ENCODE results near the gene OSTM1.
"Not testable (repeated sequence)": the region's sequence is repeated elsewhere in the genome, so short reads cannot be mapped to it uniquely, and the experiment has no call there.

OSTM1 gene

DNA sequence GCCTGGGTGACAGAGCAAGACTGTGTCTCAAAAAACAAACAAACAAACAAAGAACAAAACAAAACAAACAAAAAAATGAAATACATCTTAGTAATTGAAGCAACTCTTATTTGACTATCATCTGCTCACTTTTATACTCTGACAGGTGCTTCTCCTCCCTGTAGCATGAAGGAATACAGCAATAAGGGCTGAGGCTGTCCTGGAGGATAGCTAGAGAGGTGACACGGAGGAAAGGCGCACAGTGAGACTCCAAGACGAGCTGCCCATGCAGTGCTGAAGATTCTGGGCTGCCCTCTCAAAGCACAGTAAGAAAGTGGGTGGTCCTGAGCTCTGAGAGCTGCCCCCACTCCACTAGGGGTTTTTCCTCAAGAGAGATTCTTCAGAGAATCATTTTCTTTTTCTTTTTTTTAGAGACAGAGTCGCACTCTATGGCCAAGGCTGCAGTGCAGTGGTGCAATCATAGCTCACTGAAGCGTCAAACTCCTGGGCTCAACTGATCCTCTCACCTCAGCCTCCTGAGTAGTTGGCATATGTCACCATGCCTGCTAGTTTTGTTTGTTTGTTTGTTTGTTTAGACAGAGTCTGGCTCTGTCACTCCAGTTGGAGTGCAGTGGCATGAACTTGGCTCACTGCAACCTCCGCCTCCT, 50.0 kb downstream of the OSTM1 start:
- Histone ChIP-seq H4K20me1 (ENCODE audit: control insufficient read depth, insufficient read depth, low read depth, low read length) (no peaks in the 10 kb centered on the region), H3K9me2 (replicated peaks; ENCODE audit: control insufficient read depth, low read length) (no peaks in the 10 kb centered on the region), H3K27me3 (ENCODE audit: control insufficient read depth, low read length) (no peaks in the 10 kb centered on the region), H3K79me2 (ENCODE audit: control insufficient read depth, low read length) (no peaks in the 10 kb centered on the region), H3K27ac (ENCODE audit: low read depth, low read length) (no peak overlapping the region), H3K36me3 (ENCODE audit: control insufficient read depth, low read length) (no peaks in the 10 kb centered on the region), H3K4me3 (ENCODE audit: low read length) (no peak overlapping the region), H3K9me3 (ENCODE audit: control insufficient read depth, insufficient read depth, low read length) (no peaks in the 10 kb centered on the region), H3K4me1 (ENCODE audit: control insufficient read depth, low read length) (no peaks in the 10 kb centered on the region), H3F3A (ENCODE audit: control insufficient read depth, insufficient read depth) (no peaks in the 10 kb centered on the region), H3K4me2 (ENCODE audit: low read length) (no peak overlapping the region)
- TF ChIP-seq EZH2phosphoT487 (IDR thresholded peaks at IDR 0.05; ENCODE audit: borderline replicate concordance, low read length): no peak
- TF ChIP-seq, protein P1, sequence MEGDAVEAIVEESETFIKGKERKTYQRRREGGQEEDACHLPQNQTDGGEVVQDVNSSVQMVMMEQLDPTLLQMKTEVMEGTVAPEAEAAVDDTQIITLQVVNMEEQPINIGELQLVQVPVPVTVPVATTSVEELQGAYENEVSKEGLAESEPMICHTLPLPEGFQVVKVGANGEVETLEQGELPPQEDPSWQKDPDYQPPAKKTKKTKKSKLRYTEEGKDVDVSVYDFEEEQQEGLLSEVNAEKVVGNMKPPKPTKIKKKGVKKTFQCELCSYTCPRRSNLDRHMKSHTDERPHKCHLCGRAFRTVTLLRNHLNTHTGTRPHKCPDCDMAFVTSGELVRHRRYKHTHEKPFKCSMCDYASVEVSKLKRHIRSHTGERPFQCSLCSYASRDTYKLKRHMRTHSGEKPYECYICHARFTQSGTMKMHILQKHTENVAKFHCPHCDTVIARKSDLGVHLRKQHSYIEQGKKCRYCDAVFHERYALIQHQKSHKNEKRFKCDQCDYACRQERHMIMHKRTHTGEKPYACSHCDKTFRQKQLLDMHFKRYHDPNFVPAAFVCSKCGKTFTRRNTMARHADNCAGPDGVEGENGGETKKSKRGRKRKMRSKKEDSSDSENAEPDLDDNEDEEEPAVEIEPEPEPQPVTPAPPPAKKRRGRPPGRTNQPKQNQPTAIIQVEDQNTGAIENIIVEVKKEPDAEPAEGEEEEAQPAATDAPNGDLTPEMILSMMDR (IDR thresholded peaks at IDR 0.05; ENCODE audit: low read depth, low read length, poor library complexity, severe bottlenecking): no peak

- Histone ChIP-seq H3K79me2 (ENCODE audit: control insufficient read depth, low read length) (no peaks in the 10 kb centered on the region), H3K27ac (ENCODE audit: low read depth, low read length) (no peak overlapping the region), H3K9me2 (replicated peaks; ENCODE audit: control insufficient read depth, low read length) (no peaks in the 10 kb centered on the region), H3K36me3 (ENCODE audit: control insufficient read depth, low read length) (no peaks in the 10 kb centered on the region), H4K20me1 (ENCODE audit: control insufficient read depth, insufficient read depth, low read depth, low read length) (no peaks in the 10 kb centered on the region), H3K4me2 (ENCODE audit: low read length) (no peak overlapping the region), H3K9me3 (ENCODE audit: control insufficient read depth, insufficient read depth, low read length) (0 out of 2 replicates have a peak, but pooled peaks cover 4% of the 10 kb centered on the region), H3K4me3 (ENCODE audit: low read length) (no peak overlapping the region), H3F3A (ENCODE audit: control insufficient read depth, insufficient read depth) (no peaks in the 10 kb centered on the region), H3K4me1 (ENCODE audit: control insufficient read depth, low read length) (no peaks in the 10 kb centered on the region), H3K27me3 (ENCODE audit: control insufficient read depth, low read length) (no peaks in the 10 kb centered on the region)
- TF ChIP-seq EZH2phosphoT487 (IDR thresholded peaks at IDR 0.05; ENCODE audit: borderline replicate concordance, low read length): no peak
- TF ChIP-seq, protein P1 (IDR thresholded peaks at IDR 0.05; ENCODE audit: low read depth, low read length, poor library complexity, severe bottlenecking): no peak
These were observed 53.9 kb downstream of the OSTM1 start for GRCh38 chr6:108020472-108021116.

DNA sequence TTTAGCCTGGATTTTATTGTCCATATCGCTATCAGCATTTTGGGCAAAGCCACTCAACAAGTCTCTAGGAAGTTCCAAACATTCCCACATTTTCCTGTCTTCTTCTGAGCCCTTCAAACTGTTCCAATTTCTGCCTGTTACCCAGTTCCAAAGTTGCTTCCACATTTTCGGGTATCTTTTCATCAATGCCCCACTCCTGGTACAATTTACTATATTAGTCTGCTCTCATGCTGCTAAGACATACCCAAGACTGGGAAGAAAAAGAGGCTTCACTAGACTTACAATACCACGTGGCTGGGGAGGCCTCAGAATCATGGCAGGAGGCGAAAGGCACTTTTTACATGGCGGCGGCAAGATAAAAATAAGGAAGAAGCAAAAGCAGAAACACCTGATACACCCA, 58.3 kb downstream of the OSTM1 start:
- H3K4me2 ChIP-seq (ENCODE audit: low read length); H3K9me2 ChIP-seq (replicated peaks; ENCODE audit: control insufficient read depth, low read length); H3F3A ChIP-seq (ENCODE audit: control insufficient read depth, insufficient read depth); H3K27me3 ChIP-seq (ENCODE audit: control insufficient read depth, low read length); H3K27ac ChIP-seq (ENCODE audit: low read depth, low read length); H4K20me1 ChIP-seq (ENCODE audit: control insufficient read depth, insufficient read depth, low read depth, low read length); H3K36me3 ChIP-seq (ENCODE audit: control insufficient read depth, low read length); H3K79me2 ChIP-seq (ENCODE audit: control insufficient read depth, low read length); H3K9me3 ChIP-seq (ENCODE audit: control insufficient read depth, insufficient read depth, low read length); H3K4me3 ChIP-seq (ENCODE audit: low read length); H3K4me1 ChIP-seq (ENCODE audit: control insufficient read depth, low read length): not testable (repeated sequence)

DNA sequence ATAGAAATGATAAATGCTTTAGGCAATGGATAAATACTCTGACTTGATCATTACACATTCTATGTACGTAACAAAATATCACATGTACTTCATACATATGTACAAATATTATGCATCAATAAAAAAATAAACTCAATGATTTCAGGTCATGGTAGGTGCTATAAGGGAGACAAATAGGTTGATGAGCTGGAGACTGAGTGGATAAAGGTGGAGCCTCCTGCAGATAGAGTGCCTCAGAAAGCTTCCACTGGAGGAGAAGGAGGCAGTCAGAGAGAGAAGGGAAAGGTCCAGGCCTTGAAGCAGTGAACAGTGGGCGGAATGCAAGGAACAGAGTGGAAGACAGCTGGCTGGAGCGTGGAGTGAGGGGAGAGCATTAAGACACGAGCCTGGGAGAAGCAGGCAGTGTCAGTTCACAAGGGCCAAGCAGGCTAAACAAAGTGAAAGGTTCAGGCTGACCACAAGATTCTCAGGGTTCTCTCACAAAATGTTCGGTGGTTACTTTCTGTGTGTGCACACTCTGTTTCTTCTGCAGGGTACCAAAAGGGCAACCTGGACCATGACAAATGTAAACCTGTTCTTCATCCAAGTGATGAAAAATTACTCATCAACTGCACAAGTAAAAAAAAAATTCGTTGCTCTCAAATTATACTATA, 60.6 kb downstream of the OSTM1 start:
- H4K20me1 ChIP-seq (ENCODE audit: control insufficient read depth, insufficient read depth, low read depth, low read length): no peaks in the 10 kb centered on the region
- TF ChIP-seq, protein P1 (IDR thresholded peaks at IDR 0.05; ENCODE audit: low read depth, low read length, poor library complexity, severe bottlenecking): no peak
- TF ChIP-seq EZH2phosphoT487 (IDR thresholded peaks at IDR 0.05; ENCODE audit: borderline replicate concordance, low read length): no peak
- no peaks in the 10 kb centered on the region for H3K79me2 ChIP-seq (ENCODE audit: control insufficient read depth, low read length)
- H3K4me1 ChIP-seq (ENCODE audit: control insufficient read depth, low read length): no peaks in the 10 kb centered on the region
- no peaks in the 10 kb centered on the region for H3K27me3 ChIP-seq (ENCODE audit: control insufficient read depth, low read length)
- H3K4me2 ChIP-seq (ENCODE audit: low read length): no peak overlapping the region
- H3K27ac ChIP-seq (ENCODE audit: low read depth, low read length): no peak overlapping the region
- H3K9me3 ChIP-seq (ENCODE audit: control insufficient read depth, insufficient read depth, low read length): peaks cover 8% of the 10 kb centered on the region; the same call in 1 of the 2 replicates
- H3K36me3 ChIP-seq (ENCODE audit: control insufficient read depth, low read length): no peaks in the 10 kb centered on the region
- no peak overlapping the region for H3K4me3 ChIP-seq (ENCODE audit: low read length)
- no peaks in the 10 kb centered on the region for H3F3A ChIP-seq (ENCODE audit: control insufficient read depth, insufficient read depth)
- H3K9me2 ChIP-seq (replicated peaks; ENCODE audit: control insufficient read depth, low read length): no peaks in the 10 kb centered on the region
